Prostate gland (tissue), 2 donors: ENCODE results near the gene CRK.

Experiments
- CTCF ChIP-seq, 4 experiments: fragments of 200-600 bp in 2 of 4; fragments of 450-650 bp in 2 of 4; sonication (generic) in 2 of 4; IDR thresholded peaks; 1 replicate in 3 of 4; 2 replicates in 1 of 4; pipeline ENCODE4 v1.5.1; 2016 to 2019; ENCODE audit warnings: antibody characterized with exemption in 4 of 4, mild to moderate bottlenecking in 2 of 4, moderate library complexity in 2 of 4
- POLR2A ChIP-seq: fragments of 450-650 bp; IDR thresholded peaks from one replicate; pipeline ENCODE4 v1.6.1; 2016; ENCODE audit warnings: antibody characterized with exemption, mild to moderate bottlenecking
- POLR2AphosphoS5 ChIP-seq: sonication (generic); formaldehyde crosslinking; IDR thresholded peaks from one replicate; pipeline ENCODE4 v1.6.1; 2017; ENCODE audit warnings: antibody characterized with exemption

DNA sequence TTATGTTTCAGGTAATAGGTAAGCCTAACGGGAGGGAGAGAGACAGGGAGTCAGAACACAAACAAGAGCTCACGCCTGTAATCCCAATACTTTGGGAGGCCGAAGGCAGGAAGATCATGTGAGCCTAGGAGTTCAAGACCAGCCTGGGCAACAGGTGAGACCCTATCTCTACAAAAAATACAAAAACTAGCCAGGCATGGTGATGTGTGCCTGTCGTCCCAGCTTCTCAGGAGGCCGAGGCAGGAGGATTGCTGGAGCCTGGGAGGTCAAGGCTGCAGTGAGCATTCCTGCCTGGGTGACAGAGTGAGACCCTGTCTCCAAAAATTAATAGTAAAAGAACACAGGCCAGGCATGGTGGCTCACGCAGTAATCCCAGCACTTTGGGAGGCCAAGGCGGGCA lies 83.4 kb downstream of the CRK start:
- TF ChIP-seq CTCF (IDR thresholded peaks at IDR 0.05): no peak
- no peak for TF ChIP-seq POLR2A
- TF ChIP-seq POLR2AphosphoS5: no peak
